ENCODE measurements around the gene PHF13.
A peak's percentile ranks its signal among the peaks of the same experiment; 100 is the strongest.

Gene PHF13

DNA sequence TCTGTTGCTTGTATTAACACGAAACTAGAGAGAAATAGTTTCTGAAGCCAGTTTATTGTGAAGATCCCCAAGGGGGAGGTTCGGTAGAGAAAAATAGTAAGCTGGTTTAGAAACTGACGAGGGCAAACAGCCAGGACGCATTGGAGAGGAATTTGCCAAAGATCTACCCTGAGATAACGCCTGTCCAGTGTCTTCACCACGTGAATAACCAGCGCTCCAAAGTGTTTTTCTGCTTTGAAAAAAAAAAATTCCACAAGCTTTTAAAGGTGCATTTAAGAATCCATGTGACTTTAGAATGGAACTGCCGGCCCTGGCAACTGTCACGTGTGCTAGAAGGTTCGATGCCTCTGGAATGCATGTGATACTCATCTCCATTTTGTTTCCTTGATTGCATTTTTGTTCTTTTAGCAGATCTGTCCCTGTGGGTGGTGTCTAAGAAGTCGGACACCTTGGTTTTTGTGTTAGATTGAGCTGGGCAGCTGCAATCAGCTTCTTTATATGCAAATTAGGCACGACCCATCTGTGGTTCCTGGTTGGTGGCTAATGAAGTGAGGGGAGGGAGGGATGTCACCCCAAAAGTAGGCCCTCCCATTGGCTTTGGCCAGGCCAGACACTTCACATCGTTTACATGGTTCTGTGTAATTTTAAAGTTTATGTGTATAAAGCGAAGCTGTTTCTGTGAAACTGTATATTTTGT, 9.9 kb downstream of the PHF13 start:
- no peak overlapping the region for H3K4me3 ChIP-seq (ENCODE audit: control insufficient read depth, low read depth, low read length)
- no peak for TF ChIP-seq CTCF (IDR thresholded peaks at IDR 0.05; ENCODE audit: control insufficient read depth, insufficient read depth, low read depth, low read length, missing control alignments)
- no peak for DNase-seq (ENCODE audit: low read depth)

GRCh38 chr1:6624710-6625583, 11.4 kb downstream of the PHF13 start, which contains the start of gene THAP3:
Gene THAP3 (plus strand): TSS chr1:6624868. CDS start chr1:6625219, 351 bp downstream.
- TF ChIP-seq CTCF (IDR thresholded peaks at IDR 0.05; ENCODE audit: control insufficient read depth, insufficient read depth, low read depth, low read length, missing control alignments): no peak
- DNase-seq (ENCODE audit: low read depth): no peak
- peak within 1 kb of the TSS; percentile 67 for H3K4me3 ChIP-seq (ENCODE audit: control insufficient read depth, low read depth, low read length)

DNA sequence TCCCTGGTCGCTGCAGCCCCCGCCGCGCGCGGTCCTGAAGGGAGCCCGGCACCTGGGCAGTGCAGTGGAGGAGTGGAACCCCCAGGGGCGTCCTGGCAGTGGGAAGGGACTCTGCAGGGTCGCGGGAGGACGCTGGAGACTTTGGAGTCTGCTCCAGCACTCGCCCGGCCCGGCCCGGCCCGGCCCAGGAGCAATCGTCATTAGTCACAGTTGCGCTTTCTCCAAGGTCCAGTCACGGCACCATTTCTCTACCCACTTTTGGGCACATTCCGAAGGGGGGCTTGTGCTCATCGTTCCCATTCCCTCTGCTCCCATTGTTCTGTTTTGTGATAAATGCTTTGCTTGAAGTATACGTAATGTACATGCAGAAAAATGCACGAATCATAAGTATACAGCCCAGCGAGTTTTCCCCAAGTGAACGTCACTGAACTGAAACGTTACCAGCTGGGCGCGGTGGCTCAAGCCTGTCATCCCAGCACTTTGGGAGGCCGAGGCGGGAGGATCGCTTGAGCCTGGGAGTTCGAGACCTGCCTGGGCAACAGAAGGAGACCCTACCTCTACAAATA, 12.1 kb downstream of the PHF13 start:
- DNase-seq (ENCODE audit: low read depth): no peak
- no peak for TF ChIP-seq CTCF (IDR thresholded peaks at IDR 0.05; ENCODE audit: control insufficient read depth, insufficient read depth, low read depth, low read length, missing control alignments)
- peak overlapping the region; percentile 67 for H3K4me3 ChIP-seq (ENCODE audit: control insufficient read depth, low read depth, low read length)

- H3K4me3 ChIP-seq (ENCODE audit: control insufficient read depth, low read depth, low read length): no peak overlapping the region
- DNase-seq (ENCODE audit: low read depth): no peak
- no peak for TF ChIP-seq CTCF (IDR thresholded peaks at IDR 0.05; ENCODE audit: control insufficient read depth, insufficient read depth, low read depth, low read length, missing control alignments)
Measured at GRCh38 chr1:6627031-6627430, 13.5 kb downstream of the PHF13 start.

- TF ChIP-seq CTCF (IDR thresholded peaks at IDR 0.05; ENCODE audit: control insufficient read depth, insufficient read depth, low read depth, low read length, missing control alignments): no peak
- no peak overlapping the region for H3K4me3 ChIP-seq (ENCODE audit: control insufficient read depth, low read depth, low read length)
- no peak for DNase-seq (ENCODE audit: low read depth)
Measured at GRCh38 chr1:6627841-6628545, 14.5 kb downstream of the PHF13 start.

DNA sequence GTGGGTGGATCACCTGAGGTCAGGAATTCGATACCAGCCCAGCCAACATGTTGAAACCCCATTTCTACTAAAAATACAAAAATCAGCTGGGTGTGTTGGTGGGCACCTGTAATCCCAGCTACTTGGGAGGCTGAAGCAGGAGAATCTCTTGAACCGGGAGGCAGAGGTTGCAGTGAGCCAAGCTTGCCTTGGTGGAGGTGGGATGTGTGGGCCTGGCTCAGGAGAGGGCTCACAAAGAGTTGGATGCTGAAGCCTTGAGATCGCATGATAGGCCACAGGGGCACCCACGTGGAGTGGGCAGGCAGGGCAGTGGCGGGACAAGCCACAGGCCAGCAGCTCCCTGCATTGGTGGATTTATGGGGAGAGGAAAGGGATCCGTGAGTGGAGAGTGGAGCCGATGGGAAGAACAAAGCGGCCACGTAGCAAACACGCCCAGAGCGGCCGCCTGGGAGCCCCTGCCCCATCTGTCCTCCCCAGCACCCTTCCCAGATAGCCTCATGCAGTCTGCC, 15.5 kb downstream of the PHF13 start:
- DNase-seq (ENCODE audit: low read depth): no peak
- no peak overlapping the region for H3K4me3 ChIP-seq (ENCODE audit: control insufficient read depth, low read depth, low read length)
- TF ChIP-seq CTCF (IDR thresholded peaks at IDR 0.05; ENCODE audit: control insufficient read depth, insufficient read depth, low read depth, low read length, missing control alignments): no peak
